IPS-NIHi7 (cell line): ENCODE results near the gene EDDM3A.
A peak's percentile ranks its signal among the peaks of the same experiment; 100 is the strongest.
"Not testable (repeated sequence)": the region's sequence is repeated elsewhere in the genome, so short reads cannot be mapped to it uniquely, and the experiment has no call there.

Experiments used
- DNase-seq: peaks from one replicate; pipeline ENCODE4 v3.0.0; 2012; ENCODE audit warnings: mixed read lengths; ENCODE audit errors: extremely low spot score

EDDM3A gene

DNA sequence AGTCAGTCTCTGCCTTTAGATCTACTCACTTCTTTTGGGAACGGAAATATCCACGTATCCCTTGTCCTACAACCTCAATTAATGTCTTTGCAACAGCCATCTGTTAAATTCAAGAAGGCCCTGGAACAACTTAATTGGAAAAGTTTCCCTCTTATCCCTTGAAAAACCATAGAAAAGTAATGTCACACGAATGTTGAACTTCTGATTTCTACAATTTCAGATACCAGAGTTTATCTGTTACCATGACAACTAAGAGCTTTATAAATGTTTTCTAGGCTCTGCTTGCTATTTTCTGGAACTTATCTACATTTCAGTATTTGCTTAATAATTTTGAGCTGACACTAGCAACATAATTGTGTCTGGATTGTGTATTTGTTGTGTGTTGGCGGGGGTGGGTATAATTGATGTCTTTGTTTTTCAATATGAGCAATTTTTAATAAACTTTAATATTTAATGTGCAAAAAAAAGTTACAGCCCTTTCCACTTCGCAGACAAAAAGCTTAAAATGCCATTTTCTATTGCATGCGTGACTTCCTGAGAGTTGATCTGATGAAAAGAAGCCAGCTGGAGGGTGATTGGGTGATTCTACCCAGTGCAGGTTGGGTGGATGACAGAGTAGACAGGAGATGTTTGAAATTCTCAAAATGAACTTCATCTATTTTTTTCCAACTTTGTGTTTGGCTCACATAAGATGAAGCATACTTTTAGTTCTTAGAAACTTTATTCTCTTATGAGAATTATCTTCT lies 11.8 kb upstream of the EDDM3A start:
- DNase-seq = no peak

DNA sequence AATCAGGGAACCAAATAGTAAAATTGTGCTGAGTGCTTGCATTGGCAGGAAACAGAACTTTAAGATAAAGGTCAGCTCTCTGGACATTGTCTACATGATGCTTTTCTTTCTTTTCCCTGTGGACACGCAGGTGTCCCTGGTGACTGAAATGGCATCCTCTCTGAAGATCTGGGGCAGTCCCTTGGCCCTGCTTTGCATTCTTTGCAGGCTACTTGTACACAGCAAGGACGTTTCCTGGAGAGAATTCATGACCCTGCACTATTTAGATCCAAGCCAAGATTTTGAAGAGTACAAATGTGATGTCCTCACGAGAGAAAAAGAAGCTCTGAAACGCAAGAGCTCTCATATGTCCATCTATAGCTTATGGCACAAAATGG lies 11.3 kb upstream of the EDDM3A start:
- DNase-seq = no peak

DNA sequence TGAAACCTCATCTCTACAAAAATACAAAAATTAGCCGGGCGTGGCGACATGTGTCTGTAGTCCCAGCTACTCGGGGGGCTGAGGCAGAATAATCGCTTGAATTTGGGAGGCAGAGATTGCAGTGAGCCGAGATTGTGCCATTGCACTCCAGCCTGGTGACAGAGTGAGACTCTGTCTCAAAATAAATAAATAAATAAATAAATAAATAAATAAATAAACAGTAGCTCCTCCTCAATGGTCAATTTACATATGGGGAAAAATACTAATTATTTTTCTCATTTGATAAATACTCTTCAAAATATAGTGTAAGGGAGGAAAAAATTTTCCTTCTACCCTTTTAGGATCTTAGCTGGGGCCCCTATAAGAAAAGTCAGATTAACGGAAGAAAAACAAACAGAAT lies 7.4 kb upstream of the EDDM3A start:
- DNase-seq = not testable (repeated sequence)

DNA sequence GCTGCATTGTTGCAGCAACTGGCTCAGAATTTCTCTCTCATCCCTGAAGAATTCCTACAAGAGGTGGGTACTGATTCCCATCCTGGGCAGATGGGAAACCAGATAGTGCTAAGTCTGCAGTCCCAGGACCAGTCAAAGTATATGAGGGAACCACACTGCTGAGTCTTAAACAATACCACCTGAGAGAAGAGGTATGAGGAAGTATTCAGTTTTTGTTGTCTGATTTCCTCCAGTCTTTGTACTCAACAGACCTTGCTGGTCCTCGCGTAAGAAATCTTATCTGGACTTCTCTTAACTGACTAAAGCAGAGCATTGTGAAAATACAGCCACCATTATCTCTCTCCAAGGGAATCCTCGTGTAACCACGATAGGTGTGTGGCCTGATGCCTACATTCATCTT lies 3.6 kb upstream of the EDDM3A start:
- DNase-seq = no peak

DNA sequence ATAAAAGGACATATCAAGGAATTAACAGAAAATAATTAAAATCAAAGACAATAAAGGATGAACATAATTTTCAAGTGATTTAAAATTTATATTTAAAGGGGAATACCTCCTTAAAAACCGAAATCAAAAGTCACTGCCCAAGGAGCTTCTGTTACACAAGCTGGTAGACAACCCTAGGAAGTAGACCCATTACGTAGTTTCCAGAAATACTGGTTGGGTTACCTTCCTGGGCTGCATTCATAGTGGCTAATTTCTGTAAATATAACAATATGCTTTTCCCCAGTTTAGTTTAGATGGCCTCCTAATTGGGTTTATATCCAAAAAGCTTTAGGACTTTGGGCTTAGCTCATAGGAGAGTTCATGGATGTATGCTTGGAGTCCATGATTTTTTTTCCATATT lies 2.1 kb upstream of the EDDM3A start:
- DNase-seq = no peak

DNA sequence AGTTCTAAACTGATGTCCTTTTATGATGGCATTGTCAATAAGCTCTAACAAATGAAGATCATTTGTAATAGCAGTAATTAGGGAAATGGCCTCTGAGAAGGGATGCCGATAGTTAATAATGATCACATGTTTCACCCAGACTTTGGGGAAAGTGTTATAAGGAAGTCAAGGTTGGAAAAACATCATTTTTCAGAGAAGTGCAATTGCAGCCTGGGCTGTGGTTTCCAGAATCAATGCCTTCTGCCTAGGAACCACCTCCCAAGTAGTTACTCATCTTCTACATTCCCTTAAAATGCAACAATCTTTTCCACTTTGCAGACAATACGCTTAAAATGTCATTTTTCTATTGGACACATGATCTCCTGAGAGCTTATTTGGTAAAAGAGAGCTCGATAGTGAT lies 879 bp downstream of the EDDM3A start:
- no peak for DNase-seq

DNA sequence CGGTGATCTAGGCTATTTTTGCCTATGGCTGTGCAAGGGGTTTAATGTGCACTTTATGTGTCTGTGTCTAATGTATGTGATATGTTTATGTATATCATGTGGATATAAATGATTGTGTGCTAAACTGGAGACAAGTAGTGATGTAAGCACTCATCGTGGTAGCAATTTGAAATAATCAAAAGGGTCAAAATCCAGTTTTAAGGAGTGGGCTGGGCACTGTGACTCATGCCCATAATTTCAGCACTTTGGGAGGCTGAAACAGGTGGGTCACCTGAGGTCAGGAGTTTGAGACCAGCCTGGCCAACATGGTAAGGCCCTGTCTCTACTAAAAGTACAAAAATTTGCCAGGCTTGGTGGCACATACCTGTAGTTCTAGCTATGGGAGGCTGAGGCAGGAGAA lies 2.8 kb downstream of the EDDM3A start:
- no peak for DNase-seq

DNA sequence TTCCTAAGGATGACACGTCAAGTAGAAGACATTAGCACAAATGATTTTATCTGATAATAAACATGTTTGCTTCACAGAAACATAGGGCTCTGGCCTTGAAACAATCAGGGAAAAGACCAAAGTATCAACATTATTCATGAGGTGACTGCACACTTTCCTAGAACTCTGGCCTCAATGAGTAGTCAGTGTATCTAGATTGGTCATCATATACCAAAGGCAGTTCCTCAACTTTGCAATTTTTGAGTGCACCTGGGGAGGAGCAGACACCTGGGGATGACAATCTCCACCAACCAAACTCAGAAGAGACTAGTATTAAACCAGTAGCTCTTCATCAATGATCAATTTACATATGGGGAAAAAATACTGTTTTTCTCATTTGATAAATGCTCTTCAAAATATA lies 4.5 kb downstream of the EDDM3A start:
- no peak for DNase-seq

DNA sequence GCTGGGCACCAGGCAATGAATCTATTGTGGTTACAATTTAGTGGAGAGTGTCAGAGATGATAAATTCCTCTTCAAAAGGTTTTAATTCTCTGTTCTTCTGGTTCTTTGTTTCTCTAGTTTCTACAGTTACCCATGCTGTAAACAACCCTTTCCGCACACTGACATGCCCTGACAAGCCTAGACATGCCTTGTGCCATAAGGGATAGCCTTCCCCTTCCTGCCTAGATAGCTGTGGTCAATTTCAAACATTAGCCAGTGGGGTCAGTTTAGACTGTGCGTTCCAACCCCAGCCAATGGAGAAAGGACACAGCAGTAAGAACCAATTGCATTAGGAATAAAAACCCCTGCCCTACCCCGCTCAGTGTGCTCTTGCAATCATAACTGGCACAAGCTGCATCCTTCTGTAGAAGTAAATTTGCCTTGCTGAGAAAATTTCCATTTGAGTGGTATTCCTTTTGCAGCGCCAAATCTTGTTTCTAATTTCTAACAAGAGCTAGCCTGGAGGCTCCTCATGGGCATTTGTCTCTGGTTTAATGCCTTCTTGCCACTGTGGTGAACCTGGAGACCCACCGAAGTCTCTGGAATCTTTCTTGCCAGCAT lies 6.4 kb downstream of the EDDM3A start:
- no peak for DNase-seq

DNA sequence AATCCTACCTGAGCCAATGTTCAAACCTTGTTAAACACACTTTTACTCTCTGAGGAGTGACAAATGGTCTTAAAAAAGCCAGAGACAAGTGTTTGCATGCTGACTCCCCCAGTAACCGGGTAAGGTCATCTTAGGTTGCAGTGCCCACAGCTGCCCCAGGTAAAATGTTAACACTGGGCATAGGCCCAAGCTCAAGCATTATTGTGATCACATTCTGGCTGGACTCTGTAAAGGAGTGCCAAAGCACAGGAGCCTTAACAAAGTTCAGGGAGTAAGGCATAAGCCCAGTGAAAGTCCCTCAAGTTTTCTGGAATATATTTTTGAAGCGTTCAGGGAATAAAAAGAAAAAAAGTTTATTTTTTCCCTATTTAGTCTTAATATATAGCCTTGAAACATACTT lies 8.6 kb downstream of the EDDM3A start:
- DNase-seq = no peak

DNA sequence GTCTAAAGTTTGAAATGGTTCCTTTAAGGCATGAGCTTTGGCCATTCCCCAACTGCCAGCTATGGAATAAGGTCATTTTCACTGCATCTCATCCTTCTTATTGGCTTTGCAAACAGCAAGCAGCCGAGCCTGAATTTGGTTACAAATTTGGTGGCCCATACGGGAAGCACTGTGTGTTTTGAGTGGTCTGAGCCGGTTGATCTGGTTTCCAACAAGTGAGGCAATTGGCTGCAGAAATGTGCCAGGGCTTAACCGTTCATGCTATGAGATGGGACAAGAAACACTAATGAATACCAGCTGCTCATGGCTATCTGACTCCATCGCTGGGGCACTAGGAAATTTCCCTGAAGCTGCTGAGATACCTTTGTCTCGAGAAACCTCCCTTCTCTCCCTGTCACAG lies 9.3 kb downstream of the EDDM3A start:
- DNase-seq = no peak

DNA sequence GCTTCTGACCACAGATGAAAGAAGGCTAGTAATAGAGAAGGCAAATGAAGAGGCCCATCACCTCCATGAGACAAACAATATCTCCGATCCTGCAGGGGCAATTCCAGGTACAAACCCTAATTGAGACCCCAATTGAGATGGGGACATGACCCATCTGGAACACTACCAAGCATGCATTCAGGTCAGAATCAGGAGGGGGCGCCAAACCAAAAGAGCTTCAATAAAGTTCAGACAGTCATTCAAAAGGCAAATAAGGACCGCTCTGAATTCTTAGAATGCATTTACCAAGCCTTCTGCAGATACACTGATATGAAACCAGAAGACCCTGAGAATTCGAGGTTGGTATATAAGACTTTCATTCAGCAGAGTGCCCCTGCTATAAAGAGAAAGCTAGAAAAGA lies 12.3 kb downstream of the EDDM3A start:
- DNase-seq = peak; percentile 62

DNA sequence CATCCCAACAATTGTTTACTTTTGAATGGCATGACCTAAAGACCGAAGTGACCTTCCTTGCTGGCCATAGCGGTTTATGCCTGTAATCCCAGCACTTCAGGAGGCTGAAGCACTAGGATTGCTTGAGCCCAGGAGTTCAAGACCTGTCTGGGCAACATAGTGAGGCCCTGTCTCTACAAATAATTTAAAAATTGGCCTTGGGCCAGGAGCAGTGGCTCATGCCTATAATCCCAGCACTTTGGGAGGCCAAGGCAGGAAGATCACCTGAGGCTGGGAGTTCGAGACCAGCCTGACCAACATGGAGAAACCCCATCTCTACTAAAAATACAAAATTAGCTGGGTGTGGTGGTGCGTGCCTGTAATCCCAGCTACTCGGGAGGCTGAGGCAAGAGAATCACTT lies 13.8 kb downstream of the EDDM3A start:
- not testable (repeated sequence) for DNase-seq

DNA sequence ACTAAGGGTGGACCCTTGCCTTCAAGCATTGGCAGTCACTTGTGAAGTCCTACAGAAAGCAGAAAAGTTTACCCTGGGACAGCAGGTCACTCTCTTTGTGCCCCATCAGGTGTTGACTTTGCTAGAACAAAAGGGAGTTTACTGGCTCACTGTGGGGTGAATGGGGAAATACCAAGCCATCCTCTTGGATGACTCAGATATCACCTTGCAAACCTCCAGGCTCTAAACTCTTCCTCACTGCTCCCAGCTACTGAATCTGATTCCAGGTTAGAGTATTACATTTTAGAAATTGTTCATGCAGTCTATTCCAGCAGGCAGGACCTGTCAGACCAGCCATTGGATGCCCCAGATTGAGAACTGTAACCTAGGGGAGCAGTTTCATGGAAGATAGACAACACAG lies 15.3 kb downstream of the EDDM3A start:
- DNase-seq = peak; percentile 40

DNA sequence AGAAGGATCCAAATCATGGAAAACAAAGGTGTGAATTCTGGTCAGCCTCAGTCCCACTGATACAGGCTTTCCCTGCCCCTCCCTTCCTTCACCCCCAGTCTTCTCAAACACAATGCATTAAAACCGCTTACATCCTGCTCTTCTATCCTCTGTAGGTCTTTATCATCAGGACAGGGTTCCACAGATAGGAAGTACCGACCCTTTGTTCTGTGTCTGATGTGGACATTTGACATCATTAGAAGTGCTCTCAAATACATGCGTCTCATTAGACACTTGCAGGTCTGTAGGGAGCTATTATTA lies 22.9 kb downstream of the EDDM3A start:
- DNase-seq = no peak

DNA sequence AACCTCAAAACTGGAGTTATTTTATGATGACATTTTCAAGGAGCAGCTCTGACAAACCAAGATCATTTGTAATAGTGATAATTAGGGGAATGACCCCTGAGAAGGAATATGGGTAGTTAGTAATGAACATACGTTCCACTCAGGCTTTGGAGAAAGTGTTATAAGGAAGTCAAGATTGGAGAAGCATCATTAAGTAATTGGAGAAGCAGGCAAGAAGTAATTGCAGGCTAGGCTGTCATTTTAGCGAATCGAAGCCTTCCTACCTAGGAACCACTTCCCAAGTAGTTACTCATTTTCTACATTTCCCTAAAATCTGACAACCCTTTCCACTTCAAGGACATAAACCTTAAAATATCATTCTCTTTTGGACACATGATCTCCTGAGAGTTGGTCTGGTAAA lies 23.7 kb downstream of the EDDM3A start:
- no peak for DNase-seq

DNA sequence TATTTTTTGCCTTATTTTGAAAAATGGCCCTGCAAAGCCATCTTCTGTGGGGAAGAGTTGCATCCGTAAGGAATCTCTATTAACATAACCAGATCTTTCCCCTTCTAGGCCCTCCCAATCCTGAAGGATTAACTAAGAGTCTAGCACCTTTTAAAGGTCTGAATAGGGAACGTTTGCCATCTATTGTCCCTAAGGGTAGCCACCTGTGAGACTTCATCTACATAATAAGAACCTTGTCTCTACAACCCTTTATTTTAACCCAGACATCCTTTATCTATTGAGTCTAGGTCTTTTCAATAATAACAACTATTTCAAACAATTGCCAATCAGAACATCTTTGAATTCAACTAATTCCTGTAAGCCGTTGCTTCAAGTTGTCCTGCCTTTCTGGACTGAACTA lies 27.0 kb downstream of the EDDM3A start:
- DNase-seq = no peak

DNA sequence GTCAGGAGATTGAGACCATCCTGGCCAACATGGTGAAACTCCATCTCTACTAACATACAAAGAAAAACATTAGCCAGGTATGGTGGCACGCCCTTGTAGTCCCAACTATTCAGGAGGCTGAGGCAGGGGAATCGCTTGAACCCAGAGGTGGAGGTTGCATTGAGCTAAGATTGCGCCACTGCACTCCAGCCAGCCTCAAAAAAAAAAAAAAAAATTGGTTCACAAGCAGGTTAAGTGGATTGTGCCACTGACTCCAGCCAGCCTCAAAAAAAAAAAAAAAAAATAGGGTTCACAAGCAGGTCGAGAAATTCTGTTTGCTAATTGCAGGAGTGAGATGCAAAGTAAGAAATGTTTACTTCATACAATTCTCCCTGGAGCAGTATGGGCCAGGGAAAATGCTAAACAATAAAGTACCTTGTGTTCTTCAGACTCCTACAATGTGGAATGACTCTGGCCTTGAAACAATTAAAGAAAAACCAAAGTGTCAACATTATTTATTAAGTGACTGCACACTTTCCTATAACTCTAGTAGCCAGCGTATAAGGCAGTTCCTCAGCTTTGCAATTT lies 28.7 kb downstream of the EDDM3A start:
- DNase-seq = no peak

DNA sequence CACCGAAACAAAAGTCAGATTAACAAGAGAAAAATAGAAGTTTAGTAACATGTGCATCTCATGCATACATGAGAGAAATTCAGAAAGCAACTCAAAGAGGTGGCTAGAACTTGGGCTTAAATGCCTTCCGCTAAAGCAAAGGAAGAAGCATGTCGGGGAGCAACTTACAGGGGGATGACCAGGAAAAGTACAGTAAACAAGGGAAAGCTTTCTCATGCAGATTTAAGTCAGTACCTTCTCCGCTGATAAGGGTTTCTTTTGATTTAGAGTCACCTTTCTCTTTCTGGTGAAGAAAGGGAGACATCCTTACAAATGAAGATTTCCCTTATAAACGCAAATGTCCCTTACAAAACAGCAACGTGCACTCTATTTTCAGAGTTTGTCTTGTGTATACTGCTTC lies 29.4 kb downstream of the EDDM3A start:
- DNase-seq = peak; percentile 33

DNA sequence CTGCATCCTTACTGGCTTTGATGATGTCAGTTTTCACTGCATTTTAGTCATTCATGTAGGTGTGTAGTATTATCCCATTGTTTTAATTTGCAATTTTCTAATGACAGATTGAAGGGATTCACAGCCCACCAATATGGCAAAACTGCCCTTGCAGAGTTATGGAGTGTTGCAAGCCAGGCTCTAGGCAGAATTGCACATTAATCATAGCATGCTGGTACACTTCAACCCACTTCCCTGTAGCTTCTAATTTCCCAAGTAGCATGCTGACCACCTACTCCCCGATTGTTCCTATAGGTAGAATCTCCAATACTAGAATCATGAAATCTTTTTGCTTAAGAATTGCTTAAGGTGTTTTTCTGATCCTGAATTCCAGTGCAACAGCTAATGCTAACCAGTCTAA lies 30.2 kb downstream of the EDDM3A start:
- no peak for DNase-seq

DNA sequence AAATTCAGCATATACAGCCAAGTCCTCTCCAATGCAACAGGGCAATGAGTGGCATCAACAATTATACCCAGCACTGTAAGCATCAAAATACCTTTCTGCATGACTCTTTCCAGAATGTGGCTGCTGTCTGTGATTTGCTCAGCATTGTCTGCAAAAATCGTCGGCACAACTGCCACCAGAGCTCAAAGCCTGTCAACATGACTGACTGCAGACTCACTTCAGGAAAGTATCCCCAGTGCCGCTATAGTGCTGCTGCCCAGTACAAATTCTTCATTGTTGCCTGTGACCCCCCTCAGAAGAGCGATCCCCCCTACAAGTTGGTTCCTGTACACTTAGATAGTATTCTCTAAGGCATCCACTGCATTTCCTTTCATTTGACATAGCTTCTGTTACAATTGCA lies 36.1 kb downstream of the EDDM3A start:
- no peak for DNase-seq

DNA sequence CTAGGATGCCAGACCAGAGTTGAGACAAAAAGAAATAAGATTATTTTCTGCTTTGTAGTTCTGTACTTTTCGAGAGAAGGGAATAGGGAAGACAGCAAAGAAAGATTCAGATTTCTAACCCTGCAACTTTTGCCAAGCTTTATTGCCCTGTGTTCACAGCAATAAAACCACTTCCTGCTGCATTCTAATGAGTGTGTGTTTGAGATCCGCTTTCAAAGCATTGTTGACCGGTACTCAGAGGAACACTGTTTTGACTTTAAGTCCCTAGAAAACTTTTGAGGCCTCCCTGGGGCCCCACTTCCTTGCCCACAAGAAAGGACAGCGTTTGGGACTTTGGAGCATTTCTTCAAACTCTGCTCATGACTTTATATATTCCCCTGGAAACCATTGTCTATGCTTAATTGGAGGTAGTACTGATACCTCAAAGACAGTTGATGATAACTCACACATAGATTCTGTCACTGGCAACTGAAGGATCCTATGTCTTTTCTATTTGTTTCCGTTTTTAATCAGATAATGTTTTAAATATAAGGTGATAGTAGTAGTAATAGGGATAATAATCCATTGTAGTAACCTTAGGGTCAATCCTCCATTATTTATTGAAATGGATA lies 36.7 kb downstream of the EDDM3A start:
- DNase-seq = no peak

DNA sequence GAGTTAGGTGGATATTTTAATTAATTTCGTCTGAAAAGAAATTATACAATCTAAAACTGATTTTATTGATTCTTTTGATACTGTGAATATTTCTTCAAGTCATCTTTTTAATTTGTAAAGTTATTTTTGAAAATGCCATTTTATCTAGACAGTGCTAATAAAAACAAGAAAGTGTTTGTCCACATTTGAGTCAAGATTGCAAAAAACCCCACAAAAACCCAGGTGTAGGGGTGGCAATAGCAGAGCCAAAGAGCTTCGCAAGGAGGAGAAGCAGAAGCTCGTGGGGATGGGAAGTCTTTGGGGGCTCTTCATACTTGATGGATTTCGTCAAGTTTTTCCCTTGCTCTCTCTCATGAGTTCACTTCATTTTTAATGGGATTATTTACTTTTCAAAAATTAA lies 41.3 kb downstream of the EDDM3A start:
- no peak for DNase-seq
